Measurements from ENCODE around the gene FOXP4. TPM values are rescaled to one million over a fixed set of nuclear protein-coding genes. Genes with fewer than 3 reads are reported as not detected.

Gene FOXP4
- polyA plus RNA-seq, 2 of the 4 experiments (the other 2 are of a cell fraction) = 2.6 to 14.2 TPM

- DNase-seq (ENCODE audit: low read depth in 1 of 2, low spot score in 1 of 2) = no peak
- no peak for ATAC-seq
- ChIA-PET CTCF (interaction anchor here (1.2 kb wide), 1 partner anchor 16 kb away, joined by 3 read pairs; no protein-coding TSS in a partner anchor), POLR2A (no interaction called here)
- no peak for FAIRE-seq
- WGBS (ENCODE audit: missing lambda C conversion rate) = 67% methylated on average over 1 of the region's 2 CpGs
- Histone ChIP-seq H3K9me3 (no peaks in the 10 kb centered on the region), H3K4me3 (no peak overlapping the region), H3K4me1 (peaks cover 55% of the 10 kb centered on the region), H3K27ac (peak overlapping the region; percentile 39 to 92; a peak in 4 of 6 replicates), H3K4me2 (no peak overlapping the region)
- TF ChIP-seq CHD4 (IDR thresholded peaks at IDR 0.05; ENCODE audit: borderline replicate concordance) = no peak
- no peak for TF ChIP-seq KDM1A (IDR thresholded peaks at IDR 0.05; ENCODE audit: low read depth)
- no peak for TF ChIP-seq NFE2L2 (conservative IDR thresholded peaks at IDR 0.05; ENCODE audit: low read length)
- no peak for TF ChIP-seq ZC3H11A (IDR thresholded peaks at IDR 0.05)
Observed at GRCh38 chr6:41575598-41575997, 29.4 kb downstream of the FOXP4 start.

- 82% methylated on average over 4 of the region's 4 CpGs for WGBS (ENCODE audit: missing lambda C conversion rate)
- no peak for TF ChIP-seq PBX3 (IDR thresholded peaks at IDR 0.05)
- no peak for TF ChIP-seq HDAC2 (IDR thresholded peaks at IDR 0.05)
- TF ChIP-seq PHF8 (IDR thresholded peaks at IDR 0.05; ENCODE audit: borderline replicate concordance, low read depth) = no peak
- TF ChIP-seq HES2 (IDR thresholded peaks at IDR 0.05) = no peak
- TF ChIP-seq EHF (CRISPR knock-in tag; IDR thresholded peaks at IDR 0.05) = no peak
- Histone ChIP-seq H3K4me1 (peaks cover 63% of the 10 kb centered on the region), H3K9me3 (no peaks in the 10 kb centered on the region), H3K27ac (peak overlapping the region; percentile 89 to 92; a peak in 5 of 6 replicates), H3K4me2 (peak overlapping the region; percentile 77; the same call in 1 of the 3 replicates), H3K4me3 (no peak overlapping the region)
- no peak for FAIRE-seq
- ChIA-PET POLR2A (no interaction called here), CTCF (no interaction called here)
- no peak for ATAC-seq
- DNase-seq (ENCODE audit: low read depth in 1 of 2, low spot score in 1 of 2) = no peak
Observed at GRCh38 chr6:41576667-41577066, 30.5 kb downstream of the FOXP4 start.

GRCh38 chr6:41577356-41578216 is 31.4 kb downstream of the FOXP4 start:
- Histone ChIP-seq H3K4me1 (peaks cover 72% of the 10 kb centered on the region), H3K9me3 (no peaks in the 10 kb centered on the region), H3K4me3 (peak overlapping the region; percentile 7; the same call in 2 of the 3 replicates), H3K4me2 (peak overlapping the region; percentile 77), H3K27ac (peak overlapping the region; percentile 89 to 92)
- FAIRE-seq = no peak
- ATAC-seq = peak; percentile 21 to 33
- 61% methylated on average over 4 of the region's 5 CpGs for WGBS (ENCODE audit: missing lambda C conversion rate)
- CTCF ChIA-PET = interaction anchor here (1.9 to 2.8 kb wide), 3 partner anchors 11 to 209 kb away, joined by 8 to 11 read pairs (median 10); no protein-coding TSS in a partner anchor
- peak in 1 of 2 experiments; percentile 36 for DNase-seq (ENCODE audit: low read depth in 1 of 2, low spot score in 1 of 2)
- POLR2A ChIA-PET = no interaction called here
- TF ChIP-seq MAFK (IDR thresholded peaks at IDR 0.05; ENCODE audit: partially characterized antibody) = peak; percentile 77
- TF ChIP-seq PBX3 (IDR thresholded peaks at IDR 0.05) = no peak
- no peak for TF ChIP-seq ELK1 (IDR thresholded peaks at IDR 0.05; ENCODE audit: low read depth, low read length)
- no peak for TF ChIP-seq HOXB13 (CRISPR knock-in tag; IDR thresholded peaks at IDR 0.05; ENCODE audit: low read depth)
- 0 out of 2 replicates have a peak, but pooled peaks have one; percentile 11 for TF ChIP-seq MAX (IDR thresholded peaks at IDR 0.05)
- no peak for TF ChIP-seq GATA3 (IDR thresholded peaks at IDR 0.05; ENCODE audit: borderline replicate concordance)
- TF ChIP-seq KDM5A (IDR thresholded peaks at IDR 0.05) = no peak

All from A549 (cell line).